T-helper 1 cell (primary cell): ENCODE measurements around the gene SCARF2.
"Not testable (repeated sequence)": the region's sequence is repeated elsewhere in the genome, so short reads cannot be mapped to it uniquely, and the experiment has no call there.

Source experiments
- DNase-seq, 5 donors: peaks; one replicate each; pipeline ENCODE4 v3.0.0-alpha.2; 2012 to 2020

Gene SCARF2

GRCh38 chr22:20427104-20427944 lies 10.3 kb downstream of the SCARF2 start:
- DNase-seq = no peak

DNA sequence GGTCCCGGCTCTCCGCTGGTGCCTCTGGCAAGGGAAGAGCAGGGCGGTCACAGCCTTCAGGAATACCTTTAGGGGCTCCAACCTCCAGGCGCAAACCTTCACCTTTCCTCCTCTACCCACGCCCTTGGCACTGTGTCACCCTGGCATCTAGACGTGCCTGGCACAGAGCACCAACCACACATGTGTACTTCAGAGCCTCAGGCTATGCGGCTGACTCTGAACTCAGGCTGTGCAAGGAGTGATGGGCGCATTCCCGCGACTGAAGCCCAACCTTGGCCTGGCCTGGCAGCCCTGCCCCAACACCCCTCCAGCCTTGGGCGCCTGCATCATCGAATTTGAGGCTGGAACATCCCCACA lies 11.4 kb downstream of the SCARF2 start:
- no peak for DNase-seq

DNA sequence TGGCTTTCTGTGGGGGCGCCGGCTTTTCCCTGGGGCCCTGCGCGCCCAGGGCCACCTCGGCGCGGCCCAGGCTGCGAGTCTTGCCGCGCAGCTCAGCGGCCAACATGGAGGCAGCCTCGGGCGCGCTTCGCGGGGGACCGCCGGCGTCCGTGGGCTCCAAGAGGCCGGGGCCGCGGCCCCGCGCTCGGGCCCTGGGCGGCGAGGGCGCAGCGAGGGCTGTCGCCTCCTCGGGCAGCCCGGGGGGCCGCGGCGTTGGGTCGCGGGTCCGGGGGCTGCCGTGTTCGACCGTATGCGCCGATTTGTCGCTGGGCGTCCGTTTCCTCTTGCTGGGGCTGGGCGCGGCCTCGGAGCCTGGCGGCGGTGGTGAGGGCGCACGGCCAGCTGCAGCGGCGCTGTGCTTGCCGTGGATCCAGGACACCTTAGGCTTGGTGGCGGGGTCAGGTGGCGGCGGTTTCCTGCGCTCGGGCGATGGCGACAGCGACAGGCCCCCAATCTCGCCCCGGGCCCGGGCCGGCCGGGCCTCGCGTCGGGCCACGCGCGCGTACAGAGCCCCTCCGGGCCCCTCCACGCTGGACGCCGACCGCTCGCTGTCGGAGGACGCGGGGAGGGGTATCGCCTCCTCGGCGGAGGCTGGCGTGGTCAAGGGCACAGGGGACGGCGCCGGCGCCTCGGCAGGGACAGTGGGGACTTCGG lies 11.9 kb downstream of the SCARF2 start:
- DNase-seq = no peak

DNA sequence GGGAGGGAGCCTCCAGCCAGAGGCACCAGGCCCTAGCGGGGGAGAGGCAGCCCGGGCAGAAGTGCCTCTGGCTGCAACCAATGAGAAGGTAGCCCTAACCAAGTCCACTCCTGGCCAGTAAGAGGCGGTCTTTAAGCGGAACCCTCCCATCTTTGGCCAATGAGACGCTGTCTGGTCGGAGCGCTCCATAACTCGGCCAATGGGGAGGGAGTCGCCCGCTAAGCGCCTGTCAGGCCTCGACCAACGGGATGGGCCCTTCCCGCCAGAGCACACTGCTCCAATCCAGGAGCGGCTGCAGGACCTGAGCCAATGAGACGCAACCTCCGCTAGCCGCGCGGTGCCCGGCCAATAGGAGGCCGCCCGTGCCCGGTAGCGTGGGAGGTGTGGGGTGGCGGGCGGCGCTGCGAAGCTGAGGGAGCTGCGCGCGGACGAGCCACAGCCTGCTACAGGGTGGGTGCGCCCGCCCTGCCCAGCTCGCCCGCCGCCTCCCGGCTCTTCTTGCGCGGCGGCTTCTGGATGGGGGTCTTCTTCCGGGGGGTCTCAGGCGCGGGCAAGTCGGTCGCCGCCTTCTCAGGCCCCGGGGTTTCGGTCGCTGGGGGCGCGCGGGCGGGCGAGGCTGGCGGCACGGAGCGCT lies 12.6 kb downstream of the SCARF2 start:
- DNase-seq = no peak

GRCh38 chr22:20424568-20424931 lies 13.1 kb downstream of the SCARF2 start:
- DNase-seq = no peak

DNA sequence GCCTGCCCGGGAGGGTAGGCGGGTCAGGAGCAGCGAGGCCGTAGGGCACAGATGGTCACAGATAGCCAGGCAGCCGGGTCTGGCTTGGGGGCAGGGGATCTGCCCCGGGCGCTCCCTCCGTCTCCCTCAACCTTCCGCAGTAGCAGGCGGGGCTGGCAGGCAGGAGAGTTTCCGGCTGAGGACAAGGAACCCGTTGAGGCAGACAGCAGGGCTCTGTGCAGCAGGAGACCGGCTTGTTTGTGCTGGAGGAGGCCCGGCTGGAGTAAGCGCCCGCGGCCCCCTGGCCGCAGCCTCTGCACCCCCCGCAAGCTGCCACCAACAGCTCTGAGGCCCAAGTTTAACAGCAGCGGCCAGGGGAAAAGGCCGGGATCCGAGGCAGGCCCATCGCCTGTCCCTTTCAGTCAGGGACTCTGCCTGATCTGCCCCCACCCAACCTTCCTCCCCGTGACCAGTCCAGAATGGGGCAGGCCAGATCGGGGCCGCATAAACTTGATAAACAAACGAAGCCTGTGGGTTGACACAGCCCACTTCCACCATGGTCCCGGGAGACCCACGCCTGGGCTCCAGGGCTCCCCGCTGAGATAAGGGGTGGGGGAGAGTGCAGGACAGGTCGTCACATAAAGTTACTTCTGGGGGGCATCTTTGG lies 13.6 kb downstream of the SCARF2 start:
- no peak for DNase-seq

DNA sequence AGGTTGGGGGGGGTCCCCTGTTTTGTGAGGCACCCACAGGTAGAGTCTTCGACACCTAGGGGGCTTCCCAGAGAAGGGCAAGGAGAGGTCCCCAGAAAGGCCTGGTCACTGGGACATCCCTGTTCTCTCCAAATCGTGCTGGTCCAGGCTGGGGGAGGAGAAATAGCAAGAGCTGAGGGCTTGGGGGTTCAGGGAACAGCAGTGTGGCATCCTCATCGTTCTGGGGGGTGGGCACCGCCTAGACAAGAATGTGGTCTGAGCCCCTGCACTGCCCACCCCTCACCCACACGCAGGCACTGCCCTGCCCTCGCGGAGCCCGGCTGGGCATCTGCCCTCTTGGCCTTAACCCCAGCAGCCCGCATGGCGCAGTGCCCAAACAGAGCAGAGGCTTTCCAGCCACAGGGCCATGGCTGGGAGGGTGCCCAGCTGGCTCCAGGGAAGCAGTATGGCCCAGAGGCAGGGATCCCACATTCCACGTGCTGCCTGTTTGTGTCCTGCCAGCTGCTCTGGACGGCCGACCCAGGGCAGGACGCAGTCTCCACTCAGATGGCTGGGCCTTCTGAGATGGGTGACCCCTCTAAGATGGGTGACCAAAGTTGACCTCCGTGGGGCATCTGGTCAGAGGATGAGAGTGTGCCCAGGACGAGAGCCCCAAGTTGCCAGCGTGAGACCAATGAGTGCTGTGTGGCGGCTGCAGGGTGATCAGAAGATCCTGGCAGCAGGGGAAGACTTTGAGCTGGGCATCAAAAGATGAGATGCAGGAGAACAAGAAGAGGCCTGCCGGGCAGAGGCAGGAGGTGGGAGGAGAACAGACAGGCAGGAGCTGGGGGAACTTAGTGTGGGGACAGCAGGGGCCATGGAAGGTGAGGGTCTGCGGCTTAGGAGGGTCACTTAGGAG lies 14.4 kb downstream of the SCARF2 start:
- DNase-seq = no peak

DNA sequence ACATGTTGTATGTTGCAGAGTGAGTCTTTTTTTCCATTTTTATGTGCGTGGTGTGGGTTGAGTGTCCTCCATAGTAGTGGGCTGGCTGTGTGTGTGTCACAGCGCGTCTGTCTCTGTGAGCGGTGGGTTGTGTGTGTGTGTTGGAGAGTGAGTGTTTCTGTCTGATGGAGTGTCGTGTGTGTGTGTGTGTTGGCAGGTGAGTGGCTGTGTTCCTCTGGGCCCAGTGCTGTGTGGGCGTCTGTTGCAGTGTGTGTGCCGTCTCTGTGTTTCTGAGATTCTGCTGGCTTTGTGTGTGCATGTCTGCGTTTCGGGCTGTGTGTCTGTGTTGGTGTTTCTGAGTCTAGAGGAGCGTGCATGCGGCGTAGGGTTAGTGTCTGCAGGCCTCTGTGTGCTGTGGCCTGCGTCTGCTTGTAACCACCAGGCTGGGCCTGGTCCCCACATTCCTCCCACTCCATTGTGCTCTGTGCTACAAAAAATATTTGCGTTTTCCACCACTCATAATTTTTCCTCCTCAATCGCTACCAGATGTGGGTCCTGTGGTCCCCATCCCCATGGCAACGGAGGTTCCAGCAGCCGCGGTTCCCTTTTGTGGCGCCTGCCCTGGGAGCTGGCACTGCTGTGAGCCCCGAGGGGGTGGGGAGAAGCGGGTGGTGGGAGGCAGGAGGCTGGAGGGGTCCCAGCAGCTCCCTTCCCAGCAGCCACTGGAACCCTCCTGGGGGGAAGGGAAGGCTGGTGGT lies 15.2 kb downstream of the SCARF2 start:
- DNase-seq = no peak

DNA sequence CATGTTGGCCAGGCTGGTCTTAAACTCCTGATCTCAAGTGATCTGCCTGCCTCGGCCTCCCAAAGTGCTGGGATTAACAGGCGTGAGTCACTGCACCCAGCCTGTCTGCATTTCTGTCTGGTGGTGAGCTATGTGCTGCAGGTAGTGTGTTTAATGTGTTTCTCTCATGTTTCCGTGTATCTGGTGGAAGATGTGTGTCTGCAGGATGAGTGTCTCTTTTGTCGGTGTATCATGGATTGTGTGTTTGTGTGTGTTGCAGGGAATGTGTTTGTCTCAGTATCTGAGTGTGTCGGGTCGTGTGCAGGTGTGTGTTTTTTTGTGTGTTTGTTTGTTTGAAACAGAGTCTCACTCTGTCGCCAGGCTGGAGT lies 16.1 kb downstream of the SCARF2 start:
- no peak for DNase-seq

DNA sequence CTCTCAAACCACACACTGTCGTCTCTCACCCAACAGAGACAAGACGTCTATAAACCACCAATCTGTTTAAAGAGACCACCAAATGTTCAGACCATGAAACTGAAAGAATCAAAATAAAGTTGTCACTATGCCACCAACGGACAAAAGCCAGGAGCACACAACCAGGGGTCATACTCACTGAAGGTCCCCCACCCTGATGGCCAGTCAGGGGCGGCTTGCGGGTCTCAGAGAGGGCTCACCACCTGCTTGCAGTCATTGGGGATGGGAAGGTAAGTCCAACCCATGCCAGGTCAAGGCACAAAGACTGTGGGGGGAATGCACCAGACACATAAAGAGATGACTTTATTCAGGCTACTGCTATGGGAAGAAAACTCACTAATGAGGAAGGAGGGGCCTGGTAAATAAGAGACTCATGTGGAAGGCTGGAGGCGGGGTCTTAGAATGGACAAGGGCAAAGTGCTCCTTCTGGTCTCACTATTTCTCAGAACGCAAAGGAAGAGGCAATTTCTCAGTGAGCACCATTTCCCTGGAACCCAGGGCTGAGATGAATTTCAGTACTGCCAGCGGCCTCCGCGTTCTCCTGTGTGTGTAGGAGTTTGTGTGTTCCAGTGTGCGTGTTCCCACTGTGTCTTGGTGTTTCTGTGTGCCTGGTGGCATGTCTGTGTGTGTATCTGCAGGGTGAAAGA lies 17.3 kb downstream of the SCARF2 start:
- DNase-seq = no peak

GRCh38 chr22:20419664-20419951 lies 18.0 kb downstream of the SCARF2 start:
- DNase-seq = no peak

- peak; percentile 53 to 72 (median 71) for DNase-seq
Observed at GRCh38 chr22:20418211-20418788, 19.3 kb downstream of the SCARF2 start.

DNA sequence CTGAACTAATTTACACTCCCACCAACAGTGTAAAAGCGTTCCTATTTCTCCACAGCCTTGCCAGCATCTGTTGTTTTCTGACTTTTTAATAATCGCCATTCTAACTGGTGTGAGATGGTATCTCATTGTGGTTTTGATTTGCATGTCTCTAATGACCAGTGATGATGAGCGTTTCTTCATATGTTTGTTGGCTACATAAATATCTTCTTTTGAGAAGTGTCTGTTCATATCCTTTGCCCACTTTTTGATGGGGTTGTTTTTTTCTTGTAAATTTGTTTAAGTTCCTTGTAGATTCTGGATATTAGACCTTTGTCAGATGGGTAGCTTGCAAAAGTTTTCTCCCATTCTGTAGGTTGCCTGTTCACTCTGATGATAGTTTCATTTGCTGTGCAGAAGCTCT lies 21.9 kb downstream of the SCARF2 start:
- not testable (repeated sequence) for DNase-seq

GRCh38 chr22:20415241-20415640 lies 22.4 kb downstream of the SCARF2 start:
- not testable (repeated sequence) for DNase-seq

DNA sequence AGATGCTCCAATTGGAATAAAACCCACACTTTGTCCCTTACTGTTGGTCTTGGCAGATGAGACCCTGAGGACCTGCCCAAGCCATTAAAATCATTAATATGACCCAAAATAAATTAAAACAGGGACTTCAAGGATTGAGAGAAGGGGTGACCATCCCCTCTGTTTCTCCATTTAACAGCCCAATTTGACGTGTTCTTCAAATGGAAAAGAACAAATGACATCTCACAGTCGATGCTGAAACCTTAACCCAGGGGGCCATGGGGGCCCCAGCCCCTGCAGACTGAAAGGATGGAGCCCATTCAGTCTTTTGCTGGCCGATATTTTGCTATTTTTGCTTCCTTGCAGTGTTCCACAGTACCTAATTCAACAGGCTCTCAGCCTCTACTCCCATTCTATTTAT lies 23.2 kb downstream of the SCARF2 start:
- no peak for DNase-seq

DNA sequence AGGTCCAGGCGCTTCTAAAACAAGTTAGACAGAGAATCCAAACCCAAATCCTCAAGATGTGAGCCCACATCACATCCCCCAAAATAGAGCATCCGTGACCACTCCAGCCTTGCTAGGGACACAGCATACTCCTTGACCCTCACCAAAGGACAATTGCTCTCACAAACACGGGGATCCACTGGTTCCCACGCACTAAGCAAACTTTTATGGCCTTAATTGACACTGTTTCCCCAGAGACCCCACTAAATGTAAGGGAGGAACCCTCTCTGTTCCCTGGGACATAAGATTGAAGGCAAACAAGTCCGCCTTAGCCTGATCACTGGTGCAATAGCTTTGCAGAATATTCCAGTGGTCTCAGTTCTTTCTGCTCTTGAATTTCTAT lies 23.6 kb downstream of the SCARF2 start:
- DNase-seq = no peak

- no peak for DNase-seq
Observed at GRCh38 chr22:20413217-20414058, 24.2 kb downstream of the SCARF2 start.

DNA sequence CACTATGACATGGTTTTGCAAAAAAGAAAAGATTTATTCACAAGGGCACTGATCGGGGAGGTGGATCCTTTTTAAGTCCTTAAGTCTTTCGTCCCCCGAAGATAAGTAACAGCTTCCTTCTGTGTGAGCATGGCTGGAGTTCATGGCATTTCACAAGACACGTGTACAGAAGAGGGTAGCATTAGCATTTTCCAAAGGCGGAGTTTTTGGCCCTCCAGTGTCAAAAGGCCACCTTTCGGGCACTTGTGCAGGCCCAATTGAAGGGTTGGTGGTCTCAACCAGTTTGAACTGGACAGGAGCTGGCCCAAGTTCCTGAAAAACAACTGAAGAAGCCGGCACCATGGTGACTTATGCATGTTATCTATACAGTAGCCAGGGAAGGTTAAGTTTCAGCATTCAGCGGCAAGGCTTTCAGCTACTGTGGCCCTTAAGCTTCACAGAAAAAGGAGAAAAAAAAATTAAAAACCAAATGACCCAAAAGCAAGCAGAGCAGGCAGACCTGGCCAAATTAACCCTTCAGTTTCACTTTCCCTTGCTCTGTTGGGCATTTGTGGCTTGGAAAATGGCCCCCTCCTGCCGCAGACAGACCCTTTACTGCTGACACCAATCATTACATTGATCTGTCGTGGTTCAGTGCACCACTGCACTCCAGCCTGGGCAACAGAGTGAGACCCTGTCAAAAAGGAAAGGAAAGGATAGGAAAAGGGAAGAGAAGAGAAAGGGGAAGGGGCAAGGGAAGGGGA lies 25.0 kb downstream of the SCARF2 start:
- DNase-seq = no peak

GRCh38 chr22:20409385-20409784 lies 28.2 kb downstream of the SCARF2 start:
- DNase-seq = not testable (repeated sequence)
